GM12874 (cell line): ENCODE measurements around the gene SH2D2A.

Experiments used
- TF ChIP-seq, protein P1 (sequence below): IDR thresholded peaks from 2 replicates; pipeline ENCODE4 v1.5.1; 2011; ENCODE audit warnings: low read depth, mild to moderate bottlenecking, control low read depth, low read length, moderate library complexity; ENCODE audit not compliant: insufficient read depth

Gene SH2D2A

DNA sequence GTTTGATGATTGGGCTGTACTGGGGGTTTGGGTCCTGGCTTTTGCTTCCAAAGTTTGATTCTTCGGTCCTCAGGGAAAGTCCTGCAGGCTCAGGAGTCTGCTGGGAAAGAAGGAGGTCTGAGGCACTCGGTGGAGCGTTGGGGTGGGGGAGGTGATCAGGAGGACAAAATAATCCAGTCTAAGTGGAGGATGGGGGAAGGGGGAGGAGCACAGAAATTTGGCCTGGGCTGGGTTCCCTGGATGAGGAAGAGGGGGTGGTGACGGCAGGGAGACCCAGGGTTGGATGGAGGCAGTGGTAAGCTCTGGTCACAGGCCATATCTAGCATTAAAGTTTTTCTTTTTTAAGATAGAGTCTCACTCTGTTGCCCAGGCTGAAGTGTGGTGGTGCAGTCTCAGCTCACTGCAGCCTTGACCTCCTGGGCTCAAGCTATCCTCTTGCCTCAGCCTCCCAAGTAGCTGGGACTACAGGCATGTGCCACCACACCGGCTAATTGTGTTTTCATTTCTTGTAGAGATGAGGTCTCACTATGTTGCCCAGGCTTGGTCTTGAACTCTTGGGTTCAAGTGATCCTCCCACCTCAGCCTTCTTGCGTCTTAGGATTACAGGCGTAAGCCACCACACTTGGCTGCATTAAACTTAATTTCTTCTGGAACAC is 6.8 kb downstream of the SH2D2A start:
- TF ChIP-seq, protein P1, sequence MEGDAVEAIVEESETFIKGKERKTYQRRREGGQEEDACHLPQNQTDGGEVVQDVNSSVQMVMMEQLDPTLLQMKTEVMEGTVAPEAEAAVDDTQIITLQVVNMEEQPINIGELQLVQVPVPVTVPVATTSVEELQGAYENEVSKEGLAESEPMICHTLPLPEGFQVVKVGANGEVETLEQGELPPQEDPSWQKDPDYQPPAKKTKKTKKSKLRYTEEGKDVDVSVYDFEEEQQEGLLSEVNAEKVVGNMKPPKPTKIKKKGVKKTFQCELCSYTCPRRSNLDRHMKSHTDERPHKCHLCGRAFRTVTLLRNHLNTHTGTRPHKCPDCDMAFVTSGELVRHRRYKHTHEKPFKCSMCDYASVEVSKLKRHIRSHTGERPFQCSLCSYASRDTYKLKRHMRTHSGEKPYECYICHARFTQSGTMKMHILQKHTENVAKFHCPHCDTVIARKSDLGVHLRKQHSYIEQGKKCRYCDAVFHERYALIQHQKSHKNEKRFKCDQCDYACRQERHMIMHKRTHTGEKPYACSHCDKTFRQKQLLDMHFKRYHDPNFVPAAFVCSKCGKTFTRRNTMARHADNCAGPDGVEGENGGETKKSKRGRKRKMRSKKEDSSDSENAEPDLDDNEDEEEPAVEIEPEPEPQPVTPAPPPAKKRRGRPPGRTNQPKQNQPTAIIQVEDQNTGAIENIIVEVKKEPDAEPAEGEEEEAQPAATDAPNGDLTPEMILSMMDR: no peak

GRCh38 chr1:156809281-156809680 is 7.4 kb downstream of the SH2D2A start:
- TF ChIP-seq, protein P1: no peak

- TF ChIP-seq, protein P1: no peak
These were observed 8.2 kb downstream of the SH2D2A start for GRCh38 chr1:156808186-156809030.

- TF ChIP-seq, protein P1: no peak
These were observed 9.0 kb downstream of the SH2D2A start for GRCh38 chr1:156807627-156808026.

DNA sequence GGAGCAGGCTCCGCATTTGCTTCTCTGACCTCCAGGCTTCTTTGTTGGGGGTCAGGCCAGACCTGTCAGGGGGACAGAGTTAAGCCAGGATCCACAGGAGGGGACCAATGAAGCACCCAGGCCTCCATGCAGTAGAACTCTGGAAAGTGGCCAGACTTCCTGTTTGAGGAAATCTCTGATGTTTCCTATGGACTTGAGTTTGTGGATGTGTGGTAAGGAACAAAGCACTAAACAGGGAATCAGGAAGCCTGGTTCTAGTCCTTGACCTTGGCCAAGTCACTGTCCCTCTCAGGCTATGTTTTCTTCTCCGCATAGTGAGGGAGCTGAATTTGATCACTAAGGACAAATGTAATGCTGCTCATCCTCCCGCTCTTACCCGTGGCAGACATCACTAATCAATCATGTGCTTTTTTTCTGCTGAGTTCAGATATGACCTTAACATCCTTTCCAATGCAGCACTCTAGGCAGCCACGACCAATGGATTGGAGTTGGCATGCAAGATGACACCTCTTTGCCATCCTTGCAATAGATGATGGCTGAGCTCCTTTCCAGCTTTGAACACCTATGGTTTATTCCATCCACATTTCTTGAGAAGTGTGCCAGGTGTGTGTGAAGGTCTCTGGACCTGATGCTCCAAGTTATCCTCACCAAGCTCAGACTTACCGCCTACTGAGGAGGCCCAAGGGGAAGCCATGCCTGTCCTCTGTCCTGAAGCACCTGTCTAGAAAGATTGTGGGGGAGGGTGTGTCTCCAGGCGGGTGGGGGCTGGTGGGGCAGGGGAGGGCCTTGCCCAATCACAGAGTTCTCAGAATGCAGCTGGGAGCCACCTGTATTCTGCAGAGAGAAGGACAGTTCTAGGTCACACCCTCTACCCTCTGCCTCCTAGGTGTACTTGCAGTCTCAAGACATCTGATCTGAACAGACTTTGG is 9.9 kb downstream of the SH2D2A start:
- TF ChIP-seq, protein P1: no peak

DNA sequence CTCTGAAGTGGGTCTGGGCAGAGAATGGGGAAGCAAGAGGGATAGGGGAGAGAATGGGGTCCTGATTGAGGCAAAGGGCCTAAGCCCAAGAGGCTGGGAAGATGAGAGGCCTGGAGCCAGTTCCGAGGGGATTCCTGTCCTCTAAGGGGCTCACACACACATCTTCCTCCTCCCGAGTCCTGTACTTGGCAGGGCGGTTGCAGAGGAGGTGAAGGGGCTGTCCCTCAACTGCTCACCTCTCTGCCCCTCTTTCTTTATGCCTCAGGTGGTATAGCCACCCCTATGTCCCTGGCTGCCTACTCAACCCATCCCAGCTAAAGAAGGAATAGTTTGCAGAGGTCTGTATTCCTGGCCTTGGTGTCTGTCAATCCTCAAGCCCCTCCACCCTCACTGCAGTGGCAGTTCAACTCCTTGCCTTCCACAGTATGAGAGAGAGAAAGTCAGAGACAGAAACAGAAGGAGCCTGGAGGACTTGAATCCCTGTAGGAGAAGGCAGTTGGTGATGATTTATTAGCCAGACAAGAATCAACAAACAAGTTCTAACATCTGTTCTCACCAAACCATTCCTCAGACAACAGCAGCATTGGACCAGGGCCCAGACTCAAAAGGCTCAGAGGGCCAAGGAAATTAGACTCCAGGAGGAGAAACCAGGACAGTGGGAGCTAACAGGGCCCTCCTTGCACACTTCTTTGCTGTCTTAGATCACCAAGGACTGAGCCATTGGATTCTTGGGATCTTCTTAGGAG is 10.7 kb downstream of the SH2D2A start:
- TF ChIP-seq, protein P1: no peak
